ENCODE data around the gene CHAF1A. TPM values are rescaled to one million over a fixed set of nuclear protein-coding genes. Genes with fewer than 3 reads are reported as not detected.

The CHAF1A gene
- total and polyA plus RNA-seq, 2 of the 8 experiments (the other 6 are each of a cell fraction or from before 2014, with no cell fraction given): 122 to 147 TPM

DNA sequence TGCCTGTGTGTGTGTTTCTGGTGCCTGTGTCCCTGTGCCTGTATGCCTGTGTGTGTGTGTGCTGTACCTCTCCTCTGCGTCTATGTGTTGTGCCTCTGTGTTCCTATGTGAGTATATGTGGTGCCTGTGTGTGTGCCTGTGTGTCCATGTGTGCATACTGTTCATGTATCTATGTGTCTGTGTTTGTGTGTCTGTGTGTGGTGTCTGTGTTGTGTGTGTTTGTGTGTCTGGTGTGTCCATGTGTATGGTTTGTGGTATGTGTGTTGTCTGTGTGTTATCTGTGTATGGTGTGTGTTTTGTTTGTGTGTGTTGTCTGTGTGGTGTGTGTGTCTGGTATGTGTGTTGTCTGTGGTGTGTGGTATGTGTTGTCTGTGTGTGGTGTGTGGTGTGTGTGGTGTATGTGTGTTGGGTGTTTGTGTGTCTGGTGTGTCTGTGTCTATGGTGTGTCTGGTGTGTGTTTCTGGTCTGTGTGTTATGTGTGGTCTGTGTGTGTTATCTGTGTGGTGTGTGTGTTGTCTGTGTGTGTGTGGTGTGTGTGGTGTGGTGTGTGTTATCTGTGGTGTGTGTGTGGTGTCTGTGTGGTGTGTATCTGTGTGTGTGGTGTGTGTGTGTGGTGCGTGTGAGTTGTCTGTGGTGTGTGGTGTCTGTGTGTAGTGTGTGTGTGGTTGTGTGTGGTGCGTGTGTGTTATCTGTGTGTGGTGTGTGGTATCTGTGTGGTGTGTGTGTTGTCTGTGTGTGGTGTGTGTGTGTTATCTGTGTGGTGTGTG is 90.1 kb downstream of the CHAF1A start (continued):
- TF ChIP-seq, protein P1, sequence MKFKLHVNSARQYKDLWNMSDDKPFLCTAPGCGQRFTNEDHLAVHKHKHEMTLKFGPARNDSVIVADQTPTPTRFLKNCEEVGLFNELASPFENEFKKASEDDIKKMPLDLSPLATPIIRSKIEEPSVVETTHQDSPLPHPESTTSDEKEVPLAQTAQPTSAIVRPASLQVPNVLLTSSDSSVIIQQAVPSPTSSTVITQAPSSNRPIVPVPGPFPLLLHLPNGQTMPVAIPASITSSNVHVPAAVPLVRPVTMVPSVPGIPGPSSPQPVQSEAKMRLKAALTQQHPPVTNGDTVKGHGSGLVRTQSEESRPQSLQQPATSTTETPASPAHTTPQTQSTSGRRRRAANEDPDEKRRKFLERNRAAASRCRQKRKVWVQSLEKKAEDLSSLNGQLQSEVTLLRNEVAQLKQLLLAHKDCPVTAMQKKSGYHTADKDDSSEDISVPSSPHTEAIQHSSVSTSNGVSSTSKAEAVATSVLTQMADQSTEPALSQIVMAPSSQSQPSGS (IDR thresholded peaks at IDR 0.05; ENCODE audit: low read length): no peak
- TF ChIP-seq TAF7 (optimal IDR thresholded peaks at IDR 0.05; ENCODE audit: borderline replicate concordance, low read depth, low read length): no peak

Small RNA genes within 50 kb of the gene (microRNA-seq; reads per million reads assigned to microRNA genes)
- 3.2 to 3.7 reads per million in 2 experiments for gene MIR4746 (ENCODE audit: borderline microRNAs expressed in 2 of 2, borderline number of aligned reads in 2 of 2, borderline replicate concordance in 1 of 2)

Small RNA genes within 50 kb of the gene (small RNA-seq; reads per million reads assigned to genes)
- not detected for gene MIR4746 (ENCODE audit: insufficient read depth)

Other genes with a start within 250 kb of the CHAF1A start
- not detected in 2 replicates for gene CREB3L3, start 249.0 kb upstream of the CHAF1A start, total RNA-seq (2021; fragmentation: NEBNext Ultra II Directional; extraction: Animal tissue kit (Norgen Biotek cat#: 25700))
- 0.12 and 0.17 TPM in 2 replicates for gene CREB3L3, start 249.0 kb upstream of the CHAF1A start, polyA plus RNA-seq (2011; rRNA removed)
- 23.9 and 25.2 TPM in 2 replicates for gene SIRT6, start 220.1 kb upstream of the CHAF1A start, total RNA-seq (2021; fragmentation: NEBNext Ultra II Directional; extraction: Animal tissue kit (Norgen Biotek cat#: 25700))
- gene SIRT6, start 220.1 kb upstream of the CHAF1A start, polyA plus RNA-seq (2011; rRNA removed): 27.0 and 39.3 TPM in 2 replicates
- gene ANKRD24, start 220.0 kb upstream of the CHAF1A start, total RNA-seq (2021; fragmentation: NEBNext Ultra II Directional; extraction: Animal tissue kit (Norgen Biotek cat#: 25700)): 14.1 and 14.5 TPM in 2 replicates
- gene ANKRD24, start 220.0 kb upstream of the CHAF1A start, polyA plus RNA-seq (2011; rRNA removed): 7.6 and 15.1 TPM in 2 replicates
- gene EBI3, start 173.1 kb upstream of the CHAF1A start, total RNA-seq (2021; fragmentation: NEBNext Ultra II Directional; extraction: Animal tissue kit (Norgen Biotek cat#: 25700)): 0.99 and 1.1 TPM in 2 replicates
- gene EBI3, start 173.1 kb upstream of the CHAF1A start, polyA plus RNA-seq (2011; rRNA removed): 5.2 and 8.4 TPM in 2 replicates
- 26.8 and 28.6 TPM in 2 replicates for gene YJU2, start 155.6 kb upstream of the CHAF1A start, total RNA-seq (2021; fragmentation: NEBNext Ultra II Directional; extraction: Animal tissue kit (Norgen Biotek cat#: 25700))
- gene YJU2, start 155.6 kb upstream of the CHAF1A start, polyA plus RNA-seq (2011; rRNA removed): 27.7 and 35.4 TPM in 2 replicates
- 5.8 and 7.3 TPM in 2 replicates for gene SHD, start 123.4 kb upstream of the CHAF1A start, total RNA-seq (2021; fragmentation: NEBNext Ultra II Directional; extraction: Animal tissue kit (Norgen Biotek cat#: 25700))
- 10.7 and 15.5 TPM in 2 replicates for gene SHD, start 123.4 kb upstream of the CHAF1A start, polyA plus RNA-seq (2011; rRNA removed)
- 0.38 and 0.41 TPM in 2 replicates for gene TMIGD2, start 100.3 kb upstream of the CHAF1A start, total RNA-seq (2021; fragmentation: NEBNext Ultra II Directional; extraction: Animal tissue kit (Norgen Biotek cat#: 25700))
- 0.39 and 0.58 TPM in 2 replicates for gene TMIGD2, start 100.3 kb upstream of the CHAF1A start, polyA plus RNA-seq (2011; rRNA removed)
- gene FSD1, start 98.0 kb upstream of the CHAF1A start, total RNA-seq (2021; fragmentation: NEBNext Ultra II Directional; extraction: Animal tissue kit (Norgen Biotek cat#: 25700)): 54.8 and 58.8 TPM in 2 replicates
- gene FSD1, start 98.0 kb upstream of the CHAF1A start, polyA plus RNA-seq (2011; rRNA removed): 181 and 194 TPM in 2 replicates
- 15.3 and 18.1 TPM in 2 replicates for gene STAP2, start 63.8 kb upstream of the CHAF1A start, total RNA-seq (2021; fragmentation: NEBNext Ultra II Directional; extraction: Animal tissue kit (Norgen Biotek cat#: 25700))
- 33.6 and 37.3 TPM in 2 replicates for gene STAP2, start 63.8 kb upstream of the CHAF1A start, polyA plus RNA-seq (2011; rRNA removed)
- 24.2 and 27.7 TPM in 2 replicates for gene MPND, start 59.1 kb upstream of the CHAF1A start, total RNA-seq (2021; fragmentation: NEBNext Ultra II Directional; extraction: Animal tissue kit (Norgen Biotek cat#: 25700))
- gene MPND, start 59.1 kb upstream of the CHAF1A start, polyA plus RNA-seq (2011; rRNA removed): 22.9 and 31.6 TPM in 2 replicates
- 102 TPM in 2 replicates for gene SH3GL1, start 2.1 kb upstream of the CHAF1A start, total RNA-seq (2021; fragmentation: NEBNext Ultra II Directional; extraction: Animal tissue kit (Norgen Biotek cat#: 25700))
- gene SH3GL1, start 2.1 kb upstream of the CHAF1A start, polyA plus RNA-seq (2011; rRNA removed): 81.5 and 120 TPM in 2 replicates
- gene UBXN6, start 55.2 kb downstream of the CHAF1A start, total RNA-seq (2021; fragmentation: NEBNext Ultra II Directional; extraction: Animal tissue kit (Norgen Biotek cat#: 25700)): 28.0 and 29.9 TPM in 2 replicates
- 43.8 and 63.0 TPM in 2 replicates for gene UBXN6, start 55.2 kb downstream of the CHAF1A start, polyA plus RNA-seq (2011; rRNA removed)
- gene HDGFL2, start 69.7 kb downstream of the CHAF1A start, total RNA-seq (2021; fragmentation: NEBNext Ultra II Directional; extraction: Animal tissue kit (Norgen Biotek cat#: 25700)): 102 and 106 TPM in 2 replicates
- gene HDGFL2, start 69.7 kb downstream of the CHAF1A start, polyA plus RNA-seq (2011; rRNA removed): 31.1 and 46.8 TPM in 2 replicates
- 0.45 and 0.54 TPM in 2 replicates for gene PLIN4, start 115.8 kb downstream of the CHAF1A start, total RNA-seq (2021; fragmentation: NEBNext Ultra II Directional; extraction: Animal tissue kit (Norgen Biotek cat#: 25700))
- gene PLIN4, start 115.8 kb downstream of the CHAF1A start, polyA plus RNA-seq (2011; rRNA removed): 0.35 and 0.67 TPM in 2 replicates
- 1.8 and 2.0 TPM in 2 replicates for gene PLIN5, start 132.6 kb downstream of the CHAF1A start, total RNA-seq (2021; fragmentation: NEBNext Ultra II Directional; extraction: Animal tissue kit (Norgen Biotek cat#: 25700))
- 2.5 and 2.6 TPM in 2 replicates for gene PLIN5, start 132.6 kb downstream of the CHAF1A start, polyA plus RNA-seq (2011; rRNA removed)
- 0.36 and 0.48 TPM in 2 replicates for gene LRG1, start 137.4 kb downstream of the CHAF1A start, total RNA-seq (2021; fragmentation: NEBNext Ultra II Directional; extraction: Animal tissue kit (Norgen Biotek cat#: 25700))
- gene LRG1, start 137.4 kb downstream of the CHAF1A start, polyA plus RNA-seq (2011; rRNA removed): 0.64 and 0.79 TPM in 2 replicates
- 54.4 and 56.7 TPM in 2 replicates for gene SEMA6B, start 157.0 kb downstream of the CHAF1A start, total RNA-seq (2021; fragmentation: NEBNext Ultra II Directional; extraction: Animal tissue kit (Norgen Biotek cat#: 25700))
- gene SEMA6B, start 157.0 kb downstream of the CHAF1A start, polyA plus RNA-seq (2011; rRNA removed): 31.3 and 54.9 TPM in 2 replicates
- gene TNFAIP8L1, start 236.9 kb downstream of the CHAF1A start, total RNA-seq (2021; fragmentation: NEBNext Ultra II Directional; extraction: Animal tissue kit (Norgen Biotek cat#: 25700)): 5.9 and 6.1 TPM in 2 replicates
- gene TNFAIP8L1, start 236.9 kb downstream of the CHAF1A start, polyA plus RNA-seq (2011; rRNA removed): 3.2 and 5.5 TPM in 2 replicates